ENCODE results near the gene SERINC2.
A peak's percentile ranks its signal among the peaks of the same experiment; 100 is the strongest.

Gene SERINC2

DNA sequence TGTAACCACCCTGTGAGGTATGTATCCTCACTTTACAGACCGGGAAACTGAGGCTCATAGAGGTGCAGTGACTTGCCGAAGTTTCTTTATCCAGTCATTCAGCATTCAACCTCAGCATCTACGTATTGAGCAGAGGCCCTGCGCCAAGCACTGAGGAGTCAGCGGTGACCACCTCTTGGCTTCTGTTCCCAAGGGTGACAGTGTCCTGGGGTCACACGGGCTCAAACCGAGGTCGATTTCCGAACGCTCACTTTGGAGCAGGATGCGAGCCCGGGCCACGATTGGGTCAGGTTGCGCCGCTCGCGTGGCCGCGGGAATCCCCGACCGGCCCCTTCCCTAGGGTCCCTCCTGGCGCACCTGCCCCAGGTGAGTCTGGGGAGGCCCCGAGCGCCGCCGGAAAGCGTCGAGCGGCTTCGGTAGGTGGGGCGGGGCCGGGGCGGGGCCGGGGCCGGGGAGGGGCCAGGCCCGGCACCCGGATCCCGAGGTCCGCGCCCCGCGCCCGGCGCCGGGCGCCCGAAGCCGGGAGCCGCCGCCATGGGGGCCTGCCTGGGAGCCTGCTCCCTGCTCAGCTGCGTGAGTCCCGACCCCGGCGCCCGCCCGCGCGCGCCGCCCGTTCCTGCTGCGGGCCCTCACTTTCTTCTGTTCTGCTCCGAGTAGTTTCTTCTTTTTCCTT, at the start of gene SERINC2:
Gene SERINC2 (plus strand): TSS at position 482 of the 673 bp plus-strand sequence. CDS start 53 bp downstream, at position 535.
- DNase-seq, result peak; percentile 25

DNA sequence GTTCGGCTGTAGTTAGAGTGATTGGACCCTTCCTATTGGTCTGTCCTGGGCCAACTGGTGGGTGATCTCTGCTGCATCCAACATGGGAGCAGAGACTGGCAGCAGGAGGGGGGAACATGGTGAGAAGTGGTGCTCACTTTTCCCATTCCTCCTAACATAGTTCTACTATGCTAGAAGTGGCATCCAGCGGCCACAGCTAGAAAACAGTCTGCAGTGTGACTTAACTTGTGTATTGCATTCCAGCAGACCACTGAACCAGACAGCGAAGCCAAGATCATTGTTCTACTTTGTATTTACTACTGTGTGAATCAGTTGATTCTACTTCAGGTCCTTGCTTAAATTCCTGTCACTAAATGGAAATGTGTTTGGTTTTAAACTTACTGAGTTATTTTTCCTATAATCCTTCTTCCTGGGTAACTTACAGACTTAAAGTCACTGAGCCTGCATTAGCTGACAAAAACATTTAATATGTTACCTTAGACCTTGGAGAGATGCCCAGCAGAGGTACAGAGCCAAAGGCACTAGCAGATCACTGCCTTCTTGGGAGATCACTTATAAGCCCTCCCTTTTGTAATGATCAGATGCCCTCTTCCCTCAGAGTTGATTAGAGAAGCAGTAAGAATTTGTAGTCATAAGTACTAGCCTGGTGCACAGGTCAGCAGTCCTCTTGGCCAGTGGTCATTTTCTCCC, 48.3 kb upstream of the SERINC2 start:
- no peak for DNase-seq

DNA sequence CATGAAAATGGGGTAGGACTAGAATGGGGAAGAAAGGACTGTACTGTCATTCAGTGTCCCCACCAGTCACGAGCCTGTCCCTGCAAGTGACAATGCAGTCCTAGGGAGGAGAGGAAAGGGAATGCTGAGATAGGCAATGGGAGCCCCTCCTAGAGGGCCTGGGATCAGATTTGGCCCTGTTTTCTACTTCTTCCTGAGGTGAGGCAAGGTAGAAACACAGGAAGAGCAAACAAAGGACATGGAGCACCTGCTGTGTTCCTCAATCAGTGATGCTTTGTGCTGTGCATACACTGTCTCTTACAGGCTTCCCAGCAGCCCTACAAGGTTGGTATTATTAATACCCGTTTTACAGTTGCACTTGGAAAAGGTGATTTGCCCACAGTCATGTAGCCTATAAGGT, 46.2 kb upstream of the SERINC2 start:
- DNase-seq, result no peak

DNA sequence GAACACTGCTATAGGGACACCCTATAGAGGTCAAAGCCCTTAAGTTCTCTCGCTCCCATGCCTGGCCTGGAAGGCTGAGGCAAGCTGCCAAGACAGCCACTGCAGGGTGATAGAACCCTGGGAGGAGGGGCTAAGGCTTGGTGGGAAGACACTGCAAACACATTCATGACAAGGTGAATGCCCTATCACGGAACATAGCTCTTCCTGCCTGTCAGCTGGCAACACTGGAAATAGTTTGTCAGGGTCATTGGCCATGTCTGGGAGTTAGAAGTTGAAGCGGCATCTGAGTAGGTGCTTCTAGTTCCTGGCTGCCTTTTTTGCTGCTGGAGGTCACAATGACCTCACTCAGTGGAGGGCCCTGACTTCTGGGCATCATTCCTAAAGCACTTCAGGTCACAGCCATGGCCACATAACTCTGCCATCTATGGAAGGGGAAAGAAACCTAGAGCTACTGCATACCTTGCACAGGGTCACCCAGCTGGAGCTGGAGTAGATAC, 44.4 kb upstream of the SERINC2 start:
- DNase-seq, result no peak

DNA sequence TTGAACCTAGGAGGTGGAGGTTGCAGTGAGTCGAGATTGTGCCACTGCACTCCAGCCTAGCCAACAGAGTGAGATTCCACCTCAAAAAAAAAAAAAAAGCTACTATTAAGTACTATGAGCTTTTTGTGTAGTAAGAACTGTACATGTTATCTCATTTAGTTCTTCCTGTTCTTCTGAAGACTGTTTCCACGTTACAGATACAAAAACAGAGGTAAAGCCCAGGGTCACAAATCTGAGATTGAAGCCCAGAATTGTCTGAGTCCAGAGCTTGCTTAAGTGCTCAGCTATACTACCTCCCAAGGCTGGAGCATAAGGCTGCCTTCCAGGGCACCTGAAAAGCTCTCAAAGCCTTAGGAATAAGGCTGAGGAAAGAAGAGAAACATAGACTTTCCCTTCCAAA, 43.0 kb upstream of the SERINC2 start:
- no peak for DNase-seq

DNA sequence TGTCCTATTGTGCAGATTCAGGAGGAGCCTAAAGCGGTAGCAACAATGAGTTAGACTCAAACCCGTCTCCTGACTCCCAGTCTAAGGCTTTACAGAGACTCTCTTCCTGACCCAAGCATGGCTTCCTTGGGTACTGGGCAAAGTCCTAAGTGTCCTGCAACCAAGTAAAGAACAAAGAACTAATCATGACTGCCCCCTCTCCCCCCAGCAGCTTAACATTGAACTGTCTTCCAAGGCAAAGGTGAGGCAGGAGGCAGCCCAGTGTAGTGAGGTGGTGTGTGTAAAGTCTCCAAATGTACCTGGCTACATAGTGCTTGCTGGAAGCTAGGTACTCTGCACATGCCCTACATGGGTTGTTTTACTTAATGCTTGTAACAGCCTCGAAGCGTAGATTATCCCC, 42.4 kb upstream of the SERINC2 start:
- DNase-seq, result no peak

DNA sequence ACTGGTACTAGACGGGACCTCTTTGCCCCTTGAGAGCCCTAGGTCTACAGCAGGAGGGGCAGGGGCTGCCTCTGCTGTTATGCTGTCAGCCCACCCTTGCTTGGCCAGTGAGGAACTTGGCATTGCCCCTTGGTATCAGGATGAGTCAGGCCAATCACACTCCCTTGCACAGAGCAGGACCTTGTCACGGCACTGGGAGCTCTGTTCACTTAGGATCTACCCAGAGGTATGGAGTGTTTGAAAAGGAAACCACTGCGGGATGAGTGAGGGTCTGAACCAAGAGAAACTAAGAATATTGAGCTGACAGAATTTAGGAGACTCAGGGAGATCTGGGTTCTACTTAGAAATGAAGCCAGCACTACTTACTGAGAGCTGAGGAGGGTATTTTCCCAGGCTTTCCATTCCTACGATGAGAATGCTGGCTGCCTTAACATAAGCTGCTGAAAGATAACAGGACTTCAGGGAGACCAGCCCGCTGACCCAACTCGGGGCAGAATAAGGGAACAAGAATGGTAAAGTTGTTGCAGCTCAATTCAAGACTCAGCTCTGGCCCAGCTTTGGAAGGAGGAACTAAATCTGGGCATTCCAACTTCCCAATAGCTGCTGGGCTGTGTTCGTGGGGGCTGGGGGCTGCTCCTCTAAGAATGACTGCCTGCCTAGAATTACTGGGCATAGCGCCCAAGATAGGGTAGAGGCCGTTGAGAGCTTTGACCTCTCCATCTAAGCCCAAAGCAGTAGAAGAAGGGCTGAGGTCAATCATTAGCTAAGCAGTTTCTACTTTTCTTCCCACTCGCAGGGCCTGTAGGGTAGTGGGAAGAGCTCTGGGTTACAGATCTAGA, 41.7 kb upstream of the SERINC2 start:
- DNase-seq, result no peak

DNA sequence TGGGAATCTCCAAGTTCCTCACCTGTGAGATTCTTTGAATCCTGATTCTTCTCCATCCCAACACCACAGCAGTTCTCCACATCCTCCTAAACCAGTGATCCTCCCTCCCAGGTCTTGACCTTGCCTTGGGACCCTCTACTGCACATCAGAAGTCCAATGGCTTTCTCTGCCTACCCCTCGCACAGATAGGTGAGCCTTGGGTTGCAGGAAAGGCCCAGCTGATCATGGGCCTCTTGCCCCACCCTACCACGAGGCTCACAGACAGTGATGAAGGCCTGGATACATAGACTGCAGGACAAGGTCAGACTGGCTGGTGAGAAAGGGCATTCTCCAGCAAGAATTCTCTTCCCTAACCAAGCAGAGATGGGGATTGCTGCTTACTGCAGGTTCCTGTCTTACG, 41.0 kb upstream of the SERINC2 start:
- no peak for DNase-seq

DNA sequence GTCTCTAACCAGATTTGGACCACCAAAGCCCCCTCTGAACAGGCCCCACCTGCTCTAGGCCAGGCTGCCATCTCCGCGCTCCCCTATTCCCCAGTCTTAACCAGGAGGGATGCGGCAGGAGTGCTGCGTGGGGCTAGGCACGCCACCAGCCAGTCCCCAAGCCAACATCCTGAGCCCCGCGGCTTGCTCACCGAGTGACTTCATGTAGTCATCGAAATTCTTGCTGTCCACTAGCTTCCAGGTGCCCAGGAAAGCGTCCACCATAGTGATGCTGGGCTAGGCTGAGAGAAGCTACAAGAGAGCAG, 40.3 kb upstream of the SERINC2 start:
- DNase-seq, result no peak

DNA sequence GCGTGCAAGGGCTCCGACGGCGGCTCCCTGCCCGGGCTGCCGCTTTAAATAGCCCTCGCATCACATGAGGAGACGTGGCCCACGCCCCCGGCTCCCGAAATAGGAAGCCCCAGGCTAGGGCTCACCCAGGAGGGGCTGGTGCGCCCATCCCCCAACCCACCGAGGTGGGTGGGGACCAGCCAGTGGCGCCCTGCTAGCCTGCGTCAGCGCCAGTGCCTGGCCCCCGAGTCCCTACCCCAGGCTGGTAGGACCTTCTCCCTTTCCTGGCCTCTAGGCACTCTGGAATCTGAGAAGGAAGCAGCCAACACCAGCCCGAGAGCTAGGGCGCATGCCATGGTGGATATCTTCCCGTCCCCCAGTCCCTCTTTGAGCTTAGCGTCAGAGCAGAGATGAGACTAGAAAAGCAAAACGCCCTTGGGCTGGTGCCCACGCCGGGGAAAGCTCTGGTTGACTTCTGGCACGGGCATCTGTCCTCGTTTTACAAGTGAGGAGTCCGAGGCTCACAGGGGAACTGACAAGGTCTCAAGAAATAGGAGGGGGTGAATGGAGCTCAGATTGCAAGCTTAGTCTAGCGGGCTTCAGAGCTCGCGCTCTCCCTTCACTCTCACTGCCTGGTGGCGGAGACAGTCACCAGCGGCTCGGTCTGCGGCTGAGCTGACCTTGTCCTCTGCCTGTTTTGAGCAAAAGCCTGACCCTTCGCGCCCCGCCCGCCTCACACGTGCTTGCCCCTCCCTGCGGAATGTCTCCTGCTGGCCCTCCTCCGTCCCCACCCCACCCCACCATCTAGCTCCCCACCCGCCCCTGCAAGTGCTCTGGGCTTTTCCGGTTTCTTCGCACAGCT, 39.7 kb upstream of the SERINC2 start, which contains the start of gene FABP3:
Gene FABP3 (minus strand): TSS at position 21 of the 841 bp plus-strand sequence. CDS start 62 bp downstream, outside the sequence.
- DNase-seq, result peak; percentile 10

DNA sequence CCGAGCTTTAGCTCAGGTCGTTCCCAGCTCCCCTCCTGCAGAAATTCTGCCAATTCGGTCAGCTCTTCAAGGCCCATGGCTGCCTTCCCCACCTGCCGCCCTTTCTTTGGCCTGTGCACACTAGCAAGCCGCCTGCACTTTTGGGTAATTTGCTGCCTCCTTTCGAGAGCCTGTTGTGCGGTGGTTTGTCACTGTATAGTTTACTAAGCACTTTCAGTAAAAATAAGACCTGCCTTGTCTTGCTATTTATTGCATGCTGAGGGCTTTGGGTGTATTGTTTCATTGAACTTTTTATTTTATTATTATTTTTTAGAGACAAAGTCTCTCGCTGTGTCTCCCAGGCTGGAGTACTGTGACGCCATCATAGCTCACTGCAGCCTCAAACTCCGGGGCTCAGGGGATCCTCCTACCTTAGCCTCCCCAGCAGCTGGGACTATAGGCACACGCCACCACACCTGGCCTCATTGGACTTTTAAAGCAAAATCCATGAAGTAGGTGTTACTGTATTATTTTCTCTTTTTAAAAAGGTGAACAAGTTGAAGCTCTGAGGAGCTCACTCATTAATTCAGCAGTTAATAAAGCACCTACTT, 39.0 kb upstream of the SERINC2 start:
- no peak for DNase-seq

DNA sequence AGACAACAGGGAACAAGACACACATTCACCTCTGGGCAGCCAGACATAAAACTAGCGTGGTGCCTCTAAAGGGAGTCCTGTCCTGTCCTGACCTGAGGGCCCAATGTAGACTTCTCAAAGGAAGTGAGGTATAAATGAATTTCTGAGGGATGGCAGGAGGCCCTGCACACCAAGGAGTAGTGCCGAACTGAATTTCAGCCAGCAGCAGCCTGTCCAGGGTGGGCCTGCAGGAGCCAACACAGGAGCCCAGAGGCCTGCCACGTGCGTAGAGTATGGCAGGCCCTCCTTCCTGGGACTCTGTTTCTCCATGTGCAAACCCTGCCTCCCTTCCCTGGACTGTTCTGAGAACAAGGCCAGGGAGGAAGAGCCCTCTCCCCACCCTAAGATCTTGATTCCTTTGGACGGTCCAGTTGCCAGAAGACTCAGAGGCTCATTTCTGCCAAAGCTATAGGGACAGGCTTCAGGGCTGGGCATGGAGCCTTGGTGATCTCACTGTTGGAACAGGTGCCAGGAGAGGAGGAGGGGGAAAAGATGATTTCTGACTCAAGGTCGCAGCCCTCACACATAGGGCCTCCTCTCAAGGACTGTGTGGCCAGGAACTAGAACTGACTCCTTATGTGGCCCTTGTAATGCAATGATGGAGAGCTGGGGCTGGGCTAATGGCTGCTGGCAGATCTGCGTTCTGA, 38.4 kb upstream of the SERINC2 start:
- no peak for DNase-seq

DNA sequence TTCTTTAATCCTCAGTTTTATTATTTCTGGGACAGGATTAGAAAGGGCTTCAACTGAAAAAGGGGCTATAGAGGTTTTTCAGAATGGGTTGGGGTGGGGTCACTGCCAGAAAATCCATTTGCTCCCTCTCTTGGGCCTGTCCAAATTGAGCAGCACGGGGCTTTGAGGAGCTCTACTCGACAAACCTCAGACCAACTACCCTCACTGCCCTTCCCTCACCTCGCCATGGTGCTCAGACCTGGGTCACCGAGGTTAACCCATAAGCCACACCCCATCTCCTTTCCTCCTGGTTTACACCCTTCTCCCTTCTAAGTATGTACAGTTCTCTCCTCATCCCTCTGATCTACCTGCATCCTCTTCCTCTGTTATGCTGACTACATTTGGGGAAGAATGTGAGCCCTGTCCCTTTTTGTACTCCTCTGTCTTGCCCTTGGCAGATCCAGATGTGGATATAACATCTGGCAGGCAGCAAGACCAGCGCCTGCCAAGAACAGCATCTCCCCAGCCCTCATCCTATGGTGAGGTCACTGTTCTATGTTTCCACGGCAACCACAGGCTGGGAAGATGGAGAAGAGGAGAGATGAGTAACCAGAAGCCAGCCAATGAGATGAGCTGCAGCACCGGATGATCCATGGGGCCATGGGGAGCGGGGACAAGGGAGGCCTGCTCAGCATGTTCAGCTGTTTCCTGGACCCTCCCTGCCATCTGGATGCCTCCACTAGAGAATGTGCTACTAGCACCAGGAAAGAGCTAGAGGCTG, 36.5 kb upstream of the SERINC2 start:
- DNase-seq, result no peak

DNA sequence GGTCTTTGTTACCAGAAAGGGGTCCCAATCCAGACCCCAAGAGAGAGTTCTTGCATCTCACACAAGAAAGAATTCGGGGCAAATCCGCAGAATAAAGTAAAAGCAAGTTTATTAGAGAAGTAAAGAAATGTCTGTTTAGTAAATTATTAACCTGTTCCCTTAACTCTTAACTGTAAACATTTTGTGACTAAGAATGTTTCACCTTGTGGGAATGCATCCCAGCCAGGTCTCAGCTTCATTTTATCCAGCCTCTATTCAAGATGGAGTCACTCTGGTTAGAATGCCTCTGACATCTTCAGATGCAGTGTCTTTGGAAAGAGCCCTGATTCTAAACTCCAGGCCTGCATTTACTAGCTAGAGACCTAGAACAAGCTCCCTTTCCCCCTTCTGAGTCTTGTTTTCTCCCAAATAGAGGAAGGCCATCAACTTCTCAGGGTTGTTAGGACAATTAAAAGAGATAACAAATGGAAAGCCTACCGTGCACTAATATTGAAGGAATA, 35.6 kb upstream of the SERINC2 start:
- DNase-seq, result no peak

DNA sequence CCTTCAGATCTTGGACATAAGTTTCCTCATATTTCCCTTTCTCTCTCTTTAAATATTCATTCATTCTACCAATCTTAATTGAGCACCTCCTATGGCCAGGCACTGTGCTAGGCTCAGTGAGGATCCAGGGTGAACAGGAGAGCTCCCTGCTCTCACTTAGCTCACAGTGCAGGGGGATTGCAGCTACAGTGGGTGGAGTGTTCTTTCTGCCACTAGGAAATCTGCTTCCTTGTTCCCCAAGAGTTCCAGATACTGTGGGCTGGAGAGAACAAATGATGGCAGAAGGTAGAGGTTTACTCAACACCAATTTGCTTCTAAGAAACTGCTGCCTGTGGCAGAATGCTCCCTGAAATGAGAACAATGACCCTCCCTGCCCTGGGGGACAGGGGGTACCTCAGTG, 35.0 kb upstream of the SERINC2 start:
- DNase-seq, result no peak

DNA sequence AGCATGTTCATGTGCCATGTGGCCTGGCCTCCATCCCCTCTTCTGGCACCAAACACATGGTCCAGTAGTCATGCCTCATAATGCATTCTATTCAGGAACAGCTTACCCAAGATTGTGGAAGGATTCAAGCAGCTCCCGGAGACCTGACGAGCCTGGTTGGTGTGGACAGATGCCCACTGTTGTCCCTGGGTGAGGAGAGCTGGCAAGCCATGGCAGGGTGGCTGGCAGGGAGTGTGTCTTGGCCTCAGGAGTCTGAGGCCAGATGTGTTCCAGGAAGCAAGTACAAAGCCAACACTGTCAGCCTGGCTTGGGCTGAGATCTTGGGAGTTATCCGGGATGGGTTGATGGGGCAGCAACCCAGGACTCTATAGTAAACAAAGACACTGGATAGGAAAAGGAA, 32.8 kb upstream of the SERINC2 start:
- DNase-seq, result no peak

DNA sequence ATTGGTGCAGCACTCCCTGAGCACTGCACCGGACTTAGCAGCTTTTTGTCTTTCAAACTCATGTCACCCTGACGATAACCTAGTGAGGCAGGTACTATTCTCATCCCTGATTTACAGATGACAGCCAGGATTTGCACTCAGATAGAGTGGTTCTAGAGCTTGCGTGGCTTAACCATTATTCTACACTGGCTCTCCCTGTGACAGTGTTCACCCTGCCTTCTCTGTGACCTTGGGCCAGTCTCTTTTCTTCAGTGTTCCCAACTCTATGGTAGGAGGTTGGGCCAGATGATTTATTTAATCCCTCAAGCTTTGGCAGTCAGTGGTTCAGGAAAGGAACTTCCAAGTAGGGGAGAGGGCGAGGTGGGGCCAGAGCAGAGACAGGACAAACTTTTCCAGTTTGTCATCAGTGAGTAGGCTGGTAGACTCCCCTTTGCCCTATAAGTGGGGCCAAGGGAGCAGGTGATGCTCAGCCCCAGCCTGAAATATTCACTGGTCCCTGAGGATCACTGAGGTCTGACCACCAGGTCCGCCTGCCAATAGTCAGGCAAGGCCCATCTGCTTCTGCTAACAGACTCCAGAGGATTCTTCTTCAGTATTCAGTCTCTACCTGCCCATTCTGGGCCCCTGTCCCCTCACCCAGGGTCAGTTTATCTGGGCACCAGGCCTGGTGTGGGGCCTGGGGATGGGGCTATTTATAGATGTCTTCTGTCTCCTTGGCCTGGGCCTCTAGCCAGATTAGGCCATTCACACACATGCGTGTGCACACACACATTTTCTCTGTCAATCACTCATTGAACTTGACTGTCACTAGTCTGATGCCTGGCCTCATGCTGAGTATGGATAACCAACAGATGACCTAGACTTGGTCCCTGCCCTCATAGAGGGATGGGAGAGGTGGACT, 31.4 kb upstream of the SERINC2 start:
- no peak for DNase-seq

DNA sequence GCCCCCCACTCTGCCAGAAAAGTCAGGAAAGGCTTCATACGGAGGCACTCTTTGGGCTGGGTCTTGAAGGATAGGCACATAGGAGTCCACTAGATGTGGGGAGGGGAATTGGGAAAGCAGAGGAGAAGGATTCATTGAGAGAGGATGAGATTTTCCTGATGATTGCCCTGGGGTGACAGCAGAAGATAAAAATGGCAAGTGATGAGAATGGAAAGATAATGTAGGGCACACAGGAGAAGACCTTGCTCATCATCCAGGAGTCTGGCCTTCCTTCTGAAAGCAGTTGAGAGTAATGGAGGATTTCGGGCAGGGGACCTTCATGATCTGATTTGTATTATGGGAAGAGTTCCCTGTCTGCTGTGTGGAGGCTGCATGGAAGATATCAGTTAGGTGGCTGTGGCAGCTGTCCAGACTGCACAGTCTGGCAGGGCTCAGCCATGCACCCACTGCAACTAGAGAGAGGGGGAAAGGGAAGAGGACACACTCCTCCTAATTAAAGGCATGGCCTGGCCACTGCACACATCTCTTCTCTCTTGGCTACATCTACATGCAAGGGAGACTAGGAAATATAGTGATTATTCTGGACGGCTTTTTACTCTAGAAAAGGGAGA, 30.5 kb upstream of the SERINC2 start:
- no peak for DNase-seq

DNA sequence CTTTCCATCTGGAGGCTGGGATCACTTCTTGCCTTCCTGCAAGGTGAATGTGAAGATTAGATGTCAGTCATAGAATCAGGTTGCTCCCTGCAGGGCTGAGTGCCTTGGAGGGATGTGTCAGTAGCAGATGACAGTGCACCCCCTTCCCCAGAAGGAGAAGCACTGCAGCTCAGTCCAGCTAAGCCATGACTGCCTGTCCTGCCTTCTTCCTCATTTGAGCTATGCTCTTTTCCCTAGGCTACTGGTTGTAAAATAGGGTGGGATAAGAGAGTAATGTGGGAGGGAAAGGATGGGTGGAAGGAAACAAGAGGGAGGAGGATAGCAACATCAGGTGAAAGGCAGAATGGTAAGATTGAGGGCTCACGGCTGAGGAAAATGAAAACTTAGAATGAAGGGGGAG, 29.0 kb upstream of the SERINC2 start:
- no peak for DNase-seq

All from stimulated activated CD4-positive, alpha-beta T cell treated with anti-CD3 and anti-CD28 coated beads, Interleukin-4, amount 100 ng/mL, for 1 hour (primary cell).